Lung (tissue), 12 donors: ENCODE measurements around the gene PSMA6. TPM values are rescaled to one million over a fixed set of nuclear protein-coding genes. Genes with fewer than 3 reads are reported as not detected.

Source experiments
- ATAC-seq: fragments of 200-7000 bp; cut with Tn5 transposase; one replicate; pipeline ENCODE4 v1.9.1; 2020; ENCODE audit warnings: moderate number of reproducible peaks; ENCODE audit not compliant: insufficient read depth, low FRiP score
- DNase-seq, 3 donors: peaks; one replicate each; pipeline ENCODE4 v3.0.0-alpha.2; 2013 to 2017
- H3K27ac ChIP-seq, 2 donors: one replicate each; pipeline ENCODE4 v1.5.1; 2013; ENCODE audit warnings: mild to moderate bottlenecking in 2 of 2, moderate library complexity in 2 of 2, control low read depth in 1 of 2, inconsistent platforms in 1 of 2, low read depth in 1 of 2, low read length in 1 of 2
- H3K27me3 ChIP-seq, 3 donors: one replicate each; pipeline ENCODE4 v1.5.1; 2013; ENCODE audit warnings: low read length in 2 of 3; ENCODE audit not compliant: control insufficient read depth in 3 of 3, insufficient read depth in 3 of 3
- H3K36me3 ChIP-seq, 4 donors: one replicate each; pipeline ENCODE4 v1.5.1; 2013; ENCODE audit warnings: low read length in 4 of 4, mild to moderate bottlenecking in 1 of 4, moderate library complexity in 1 of 4; ENCODE audit not compliant: control insufficient read depth in 4 of 4, insufficient read depth in 4 of 4
- H3K4me1 ChIP-seq, 5 donors: one replicate each; pipeline ENCODE4 v1.5.1; 2013; ENCODE audit warnings: low read length in 5 of 5, mild to moderate bottlenecking in 2 of 5, moderate library complexity in 1 of 5; ENCODE audit not compliant: control insufficient read depth in 5 of 5, insufficient read depth in 5 of 5
- H3K4me3 ChIP-seq: one replicate; pipeline ENCODE4 v1.5.1; 2013; ENCODE audit warnings: mild to moderate bottlenecking, control low read depth, moderate library complexity
- H3K9ac ChIP-seq, 2 donors: one replicate each; pipeline ENCODE4 v1.5.1; 2013; ENCODE audit warnings: low read length in 2 of 2, control low read depth in 1 of 2; ENCODE audit not compliant: insufficient read depth in 1 of 2
- H3K9me3 ChIP-seq, 4 donors: one replicate each; pipeline ENCODE4 v1.5.1; 2013; ENCODE audit warnings: low read length in 3 of 4, mild to moderate bottlenecking in 1 of 4, moderate library complexity in 1 of 4; ENCODE audit not compliant: control insufficient read depth in 4 of 4, insufficient read depth in 3 of 4
- WGBS, 2 donors: extraction: QIAGEN DNeasy Blood & Tissue Kit; methylation state at CpG; one replicate each; pipeline ENCODE4 v1.1.7; 2013; 5-methylcytosine and 5-hydroxymethylcytosine counted together
- polyA plus RNA-seq, 2 donors: library from polyadenylated mRNA; stranded (reverse); fragments of 200-250 nt; gene quantifications; one replicate each; pipeline ENCODE4 v1.2.1, GENCODE V29; 2013
- total RNA-seq, 2 donors: library from RNA; depleted of rRNA in 1 of 2; stranded (reverse); fragments of >200 nt in 1 of 2; gene quantifications; one replicate each; pipeline ENCODE4 v1.2.1, GENCODE V29; 2014 to 2021
- TF ChIP-seq, protein P1 (sequence below): IDR thresholded peaks from 2 replicates; pipeline ENCODE4 v1.5.1; 2012; ENCODE audit warnings: mild to moderate bottlenecking; ENCODE audit errors: control extremely low read depth, extremely low read depth
- donor health status: control.
- donor health status: control.
- donor health status: Bipolar disorder and iron deficiency.
- donor health status: healthy.
- donor health status: DM: yes; HTN: yes; CAD: no.

The PSMA6 gene
- total and polyA plus RNA-seq, 4 donors: 119 to 351 (median 212) TPM

DNA sequence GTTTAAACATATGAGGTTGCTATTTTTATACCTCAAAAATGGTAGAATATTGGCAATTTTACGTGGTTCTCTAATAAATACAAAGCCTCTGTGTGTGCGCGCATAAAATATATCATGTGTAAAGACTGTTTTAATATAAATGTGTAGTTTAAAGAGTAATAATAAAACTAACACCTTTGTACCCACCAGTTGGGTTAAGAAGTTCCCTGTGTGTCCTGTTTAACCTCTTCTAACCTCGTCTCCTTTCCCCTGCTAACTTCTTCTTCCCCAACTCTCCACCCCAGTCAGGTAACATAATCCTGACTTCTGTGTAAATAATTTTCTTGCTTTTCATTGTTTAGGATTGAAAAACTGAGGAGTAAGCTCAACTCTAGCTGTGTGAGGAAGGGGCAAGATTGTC, 47.6 kb upstream of the PSMA6 start:
- Histone ChIP-seq H3K4me1 (peaks cover 0 to 6% (median 4%) of the 10 kb centered on the region in 5 donors), H3K36me3 (peaks cover 0 to 1% (median 0%) of the 10 kb centered on the region in 4 donors), H3K9me3 (no peaks in the 10 kb centered on the region), H3K4me3 (no peak overlapping the region), H3K27ac (no peak overlapping the region), H3K27me3 (no peaks in the 10 kb centered on the region), H3K9ac (no peak overlapping the region)
- WGBS, 2 donors: 82 to 94% methylated on average over 4 of the region's 4 CpGs
- ATAC-seq: no peak
- DNase-seq: no peak
- TF ChIP-seq, protein P1, sequence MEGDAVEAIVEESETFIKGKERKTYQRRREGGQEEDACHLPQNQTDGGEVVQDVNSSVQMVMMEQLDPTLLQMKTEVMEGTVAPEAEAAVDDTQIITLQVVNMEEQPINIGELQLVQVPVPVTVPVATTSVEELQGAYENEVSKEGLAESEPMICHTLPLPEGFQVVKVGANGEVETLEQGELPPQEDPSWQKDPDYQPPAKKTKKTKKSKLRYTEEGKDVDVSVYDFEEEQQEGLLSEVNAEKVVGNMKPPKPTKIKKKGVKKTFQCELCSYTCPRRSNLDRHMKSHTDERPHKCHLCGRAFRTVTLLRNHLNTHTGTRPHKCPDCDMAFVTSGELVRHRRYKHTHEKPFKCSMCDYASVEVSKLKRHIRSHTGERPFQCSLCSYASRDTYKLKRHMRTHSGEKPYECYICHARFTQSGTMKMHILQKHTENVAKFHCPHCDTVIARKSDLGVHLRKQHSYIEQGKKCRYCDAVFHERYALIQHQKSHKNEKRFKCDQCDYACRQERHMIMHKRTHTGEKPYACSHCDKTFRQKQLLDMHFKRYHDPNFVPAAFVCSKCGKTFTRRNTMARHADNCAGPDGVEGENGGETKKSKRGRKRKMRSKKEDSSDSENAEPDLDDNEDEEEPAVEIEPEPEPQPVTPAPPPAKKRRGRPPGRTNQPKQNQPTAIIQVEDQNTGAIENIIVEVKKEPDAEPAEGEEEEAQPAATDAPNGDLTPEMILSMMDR: no peak

DNA sequence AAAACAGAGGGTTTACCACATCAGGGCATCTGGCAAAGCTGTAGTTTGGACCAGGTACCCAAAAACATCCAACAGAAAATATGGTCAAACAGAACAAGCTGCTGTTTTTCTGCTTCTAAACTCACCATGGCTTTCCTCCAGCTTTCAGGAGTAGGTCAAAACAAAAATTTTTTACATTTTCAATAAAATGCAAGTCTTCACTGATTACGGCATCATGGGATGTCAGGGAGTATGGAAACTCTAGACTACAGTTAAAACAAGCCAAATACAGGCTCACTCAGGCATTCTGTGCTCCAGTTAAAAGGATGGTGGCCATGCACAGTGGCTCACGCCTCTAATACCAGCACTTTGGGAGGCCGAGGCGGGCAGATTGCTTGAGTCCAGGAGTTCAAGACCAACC, 47.1 kb upstream of the PSMA6 start:
- WGBS, 2 donors: 98 to 99% methylated on average over 4 of the region's 4 CpGs
- H3K27me3 ChIP-seq: no peaks in the 10 kb centered on the region

DNA sequence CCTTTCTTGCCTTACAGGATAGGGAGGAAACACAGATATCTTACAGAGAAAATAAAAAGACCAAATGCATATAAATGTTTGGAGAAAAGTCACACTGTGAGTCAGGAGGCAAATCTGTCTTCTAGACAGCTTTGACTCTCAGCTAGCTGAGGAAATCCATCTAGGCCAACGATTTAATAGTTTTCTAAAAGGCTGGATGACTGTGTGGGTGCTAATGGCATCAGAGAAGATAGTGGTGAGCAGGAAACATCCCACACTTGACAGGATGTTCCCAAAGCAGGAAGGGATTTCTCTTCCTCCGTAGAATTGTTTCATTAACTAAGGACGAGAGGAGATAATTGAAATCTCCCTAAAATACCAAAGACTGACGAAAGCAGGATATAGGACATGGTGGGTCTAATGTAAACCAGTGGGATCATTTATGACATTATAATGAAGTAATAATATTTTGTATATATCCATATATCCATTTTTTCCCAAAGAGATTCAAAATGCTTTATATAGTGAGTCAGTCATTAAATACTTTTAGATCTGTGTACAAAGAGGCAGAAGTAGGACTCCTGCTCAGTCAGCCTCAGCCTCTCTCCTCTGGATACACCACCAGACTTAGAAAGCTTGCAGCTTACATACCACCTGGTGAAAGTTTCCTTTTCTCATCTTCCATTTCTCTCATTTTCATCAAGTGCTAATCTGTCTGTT, 44.3 kb upstream of the PSMA6 start:
- peaks cover 0 to 6% (median 4%) of the 10 kb centered on the region in 5 donors for H3K4me1 ChIP-seq
- DNase-seq (no peak), ATAC-seq (no peak)
- H3K9ac ChIP-seq: no peak overlapping the region
- 57 to 66% methylated on average over 4 of the region's 4 CpGs for WGBS, 2 donors
- no peak overlapping the region for H3K4me3 ChIP-seq
- H3K36me3 ChIP-seq: no peaks in the 10 kb centered on the region
- TF ChIP-seq, protein P1: no peak
- no peak overlapping the region for H3K27ac ChIP-seq
- H3K27me3 ChIP-seq: no peaks in the 10 kb centered on the region
- no peaks in the 10 kb centered on the region for H3K9me3 ChIP-seq

More for the DNA sequence above, 47.1 kb upstream of the PSMA6 start:
- no peak overlapping the region for H3K4me3 ChIP-seq
- H3K9ac ChIP-seq: no peak overlapping the region
- peaks cover 0 to 6% (median 4%) of the 10 kb centered on the region in 5 donors for H3K4me1 ChIP-seq
- H3K27ac ChIP-seq: no peak overlapping the region
- DNase-seq: no peak
- H3K9me3 ChIP-seq: no peaks in the 10 kb centered on the region
- TF ChIP-seq, protein P1: no peak
- H3K36me3 ChIP-seq: peaks cover 0 to 1% (median 0%) of the 10 kb centered on the region in 4 donors
- ATAC-seq: no peak

DNA sequence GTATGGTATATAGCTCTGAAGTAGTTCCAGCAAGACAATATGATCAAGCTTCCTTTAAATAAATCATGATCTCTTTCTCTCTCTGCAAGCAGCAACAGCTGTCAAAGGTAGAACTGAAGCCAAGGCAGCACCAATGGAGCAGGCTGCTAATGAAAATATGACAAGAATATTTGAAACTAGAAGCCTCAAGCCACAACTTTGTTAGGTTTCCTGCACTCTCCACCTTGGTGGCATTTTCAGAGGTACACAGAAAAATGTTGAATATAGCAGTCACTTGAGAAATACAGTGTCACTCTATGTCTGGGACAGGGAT, 43.8 kb upstream of the PSMA6 start:
- no peak overlapping the region for H3K27ac ChIP-seq
- no peaks in the 10 kb centered on the region for H3K36me3 ChIP-seq
- H3K27me3 ChIP-seq: no peaks in the 10 kb centered on the region
- DNase-seq (no peak), ATAC-seq (no peak)
- peaks cover 0 to 6% (median 4%) of the 10 kb centered on the region in 5 donors for H3K4me1 ChIP-seq
- no peak overlapping the region for H3K4me3 ChIP-seq
- H3K9ac ChIP-seq: no peak overlapping the region
- H3K9me3 ChIP-seq: no peaks in the 10 kb centered on the region
- TF ChIP-seq, protein P1: no peak
